ENCODE results near the gene PAM. TPM values are rescaled to one million over a fixed set of nuclear protein-coding genes. Genes with fewer than 3 reads are reported as not detected.

The PAM gene
- total and polyA plus RNA-seq, 4 donors = 8.2 to 27.5 (median 13.7) TPM

DNA sequence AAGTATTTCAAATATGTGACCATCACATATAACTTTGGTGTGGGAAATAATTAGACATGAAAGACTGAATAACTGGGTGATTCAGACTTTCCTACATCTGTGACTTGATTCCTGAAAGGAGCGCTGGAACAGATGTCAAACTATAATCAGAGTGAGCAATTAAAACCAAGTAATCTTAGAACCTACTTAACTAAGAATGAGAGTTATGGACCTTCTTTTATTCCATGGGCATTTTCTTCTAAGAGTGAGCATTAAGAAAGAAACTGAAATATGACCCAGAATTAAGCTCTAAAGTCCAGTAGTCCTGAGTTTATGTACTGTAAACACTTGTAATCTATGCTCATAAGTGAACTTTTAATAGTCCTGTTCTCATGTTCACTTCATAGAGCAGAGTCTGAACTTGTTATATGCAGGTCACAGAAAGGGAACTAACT lies 68.4 kb downstream of the PAM start:
- no peak for DNase-seq (ENCODE audit: low spot score)
- H3K9me3 ChIP-seq (ENCODE audit: control insufficient read depth in 4 of 4, low read length in 3 of 4) = no peaks in the 10 kb centered on the region
- 94% methylated on average over 1 of the region's 1 CpG for WGBS
- H3K27me3 ChIP-seq (ENCODE audit: control insufficient read depth in 4 of 4, insufficient read depth in 4 of 4, low read length in 3 of 4) = no peaks in the 10 kb centered on the region
- TF ChIP-seq SP1 (IDR thresholded peaks at IDR 0.05) = no peak
- no peak for TF ChIP-seq HNF4A (conservative IDR thresholded peaks at IDR 0.05)
- TF ChIP-seq NR2F2 (IDR thresholded peaks at IDR 0.05) = no peak
- TF ChIP-seq FOXA2 (IDR thresholded peaks at IDR 0.05) = no peak
- TF ChIP-seq RAD21 (IDR thresholded peaks at IDR 0.05) = no peak
- TF ChIP-seq JUND (IDR thresholded peaks at IDR 0.05) = peak in 1 of 2 donors; percentile 45
- no peak overlapping the region for H3K9ac ChIP-seq (ENCODE audit: low read depth in 1 of 2, low read length in 2 of 2)
- no peak overlapping the region for H3K27ac ChIP-seq (ENCODE audit: low read depth in 1 of 2, low read length in 2 of 2)
- H3K4me3 ChIP-seq (ENCODE audit: low read depth in 1 of 3, low read length in 3 of 3) = no peak overlapping the region
- no peaks in the 10 kb centered on the region for H3K36me3 ChIP-seq (ENCODE audit: control insufficient read depth in 4 of 4, insufficient read depth in 3 of 4, low read depth in 1 of 4, low read length in 3 of 4)
- no peaks in the 10 kb centered on the region for H3K4me1 ChIP-seq (ENCODE audit: control insufficient read depth in 4 of 4, insufficient read depth in 4 of 4, low read length in 3 of 4)

DNA sequence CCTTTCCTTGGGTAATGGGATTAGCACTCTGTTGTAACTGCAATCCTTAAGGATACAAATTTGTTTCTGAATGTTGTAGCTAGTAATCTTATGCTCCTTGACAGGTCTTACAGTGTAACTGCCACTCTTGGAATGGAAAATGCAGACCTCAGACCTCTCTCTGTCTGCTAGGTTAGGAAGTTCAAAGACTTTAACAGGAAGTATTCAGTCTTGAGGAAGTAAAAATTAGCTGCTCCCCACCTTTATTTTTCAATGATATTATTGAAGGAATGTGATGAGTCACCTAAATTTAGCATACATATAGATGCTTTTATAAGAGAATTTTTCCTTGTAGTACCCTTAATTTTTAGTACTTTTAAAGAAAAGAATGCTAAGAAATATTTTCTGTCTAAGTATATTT lies 71.5 kb downstream of the PAM start:
- no peaks in the 10 kb centered on the region for H3K9me3 ChIP-seq (ENCODE audit: control insufficient read depth in 4 of 4, low read length in 3 of 4)
- H3K27me3 ChIP-seq (ENCODE audit: control insufficient read depth in 4 of 4, insufficient read depth in 4 of 4, low read length in 3 of 4) = no peaks in the 10 kb centered on the region
- TF ChIP-seq TAF1 (conservative IDR thresholded peaks at IDR 0.05) = no peak
- no peak for TF ChIP-seq SP1 (IDR thresholded peaks at IDR 0.05)
- TF ChIP-seq, protein P1, sequence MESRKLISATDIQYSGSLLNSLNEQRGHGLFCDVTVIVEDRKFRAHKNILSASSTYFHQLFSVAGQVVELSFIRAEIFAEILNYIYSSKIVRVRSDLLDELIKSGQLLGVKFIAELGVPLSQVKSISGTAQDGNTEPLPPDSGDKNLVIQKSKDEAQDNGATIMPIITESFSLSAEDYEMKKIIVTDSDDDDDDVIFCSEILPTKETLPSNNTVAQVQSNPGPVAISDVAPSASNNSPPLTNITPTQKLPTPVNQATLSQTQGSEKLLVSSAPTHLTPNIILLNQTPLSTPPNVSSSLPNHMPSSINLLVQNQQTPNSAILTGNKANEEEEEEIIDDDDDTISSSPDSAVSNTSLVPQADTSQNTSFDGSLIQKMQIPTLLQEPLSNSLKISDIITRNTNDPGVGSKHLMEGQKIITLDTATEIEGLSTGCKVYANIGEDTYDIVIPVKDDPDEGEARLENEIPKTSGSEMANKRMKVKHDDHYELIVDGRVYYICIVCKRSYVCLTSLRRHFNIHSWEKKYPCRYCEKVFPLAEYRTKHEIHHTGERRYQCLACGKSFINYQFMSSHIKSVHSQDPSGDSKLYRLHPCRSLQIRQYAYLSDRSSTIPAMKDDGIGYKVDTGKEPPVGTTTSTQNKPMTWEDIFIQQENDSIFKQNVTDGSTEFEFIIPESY (IDR thresholded peaks at IDR 0.05) = no peak
- TF ChIP-seq, protein P2, sequence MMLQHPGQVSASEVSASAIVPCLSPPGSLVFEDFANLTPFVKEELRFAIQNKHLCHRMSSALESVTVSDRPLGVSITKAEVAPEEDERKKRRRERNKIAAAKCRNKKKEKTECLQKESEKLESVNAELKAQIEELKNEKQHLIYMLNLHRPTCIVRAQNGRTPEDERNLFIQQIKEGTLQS (IDR thresholded peaks at IDR 0.05) = no peak
- TF ChIP-seq, protein P3, sequence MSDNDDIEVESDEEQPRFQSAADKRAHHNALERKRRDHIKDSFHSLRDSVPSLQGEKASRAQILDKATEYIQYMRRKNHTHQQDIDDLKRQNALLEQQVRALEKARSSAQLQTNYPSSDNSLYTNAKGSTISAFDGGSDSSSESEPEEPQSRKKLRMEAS (IDR thresholded peaks at IDR 0.05) = no peak
- TF ChIP-seq, protein P4, sequence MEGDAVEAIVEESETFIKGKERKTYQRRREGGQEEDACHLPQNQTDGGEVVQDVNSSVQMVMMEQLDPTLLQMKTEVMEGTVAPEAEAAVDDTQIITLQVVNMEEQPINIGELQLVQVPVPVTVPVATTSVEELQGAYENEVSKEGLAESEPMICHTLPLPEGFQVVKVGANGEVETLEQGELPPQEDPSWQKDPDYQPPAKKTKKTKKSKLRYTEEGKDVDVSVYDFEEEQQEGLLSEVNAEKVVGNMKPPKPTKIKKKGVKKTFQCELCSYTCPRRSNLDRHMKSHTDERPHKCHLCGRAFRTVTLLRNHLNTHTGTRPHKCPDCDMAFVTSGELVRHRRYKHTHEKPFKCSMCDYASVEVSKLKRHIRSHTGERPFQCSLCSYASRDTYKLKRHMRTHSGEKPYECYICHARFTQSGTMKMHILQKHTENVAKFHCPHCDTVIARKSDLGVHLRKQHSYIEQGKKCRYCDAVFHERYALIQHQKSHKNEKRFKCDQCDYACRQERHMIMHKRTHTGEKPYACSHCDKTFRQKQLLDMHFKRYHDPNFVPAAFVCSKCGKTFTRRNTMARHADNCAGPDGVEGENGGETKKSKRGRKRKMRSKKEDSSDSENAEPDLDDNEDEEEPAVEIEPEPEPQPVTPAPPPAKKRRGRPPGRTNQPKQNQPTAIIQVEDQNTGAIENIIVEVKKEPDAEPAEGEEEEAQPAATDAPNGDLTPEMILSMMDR (IDR thresholded peaks at IDR 0.05; ENCODE audit: low read depth, low read length, missing input control) = no peak
- TF ChIP-seq RAD21 (IDR thresholded peaks at IDR 0.05) = no peak
- TF ChIP-seq RXRA (IDR thresholded peaks at IDR 0.05) = no peak
- no peak for TF ChIP-seq YY1 (IDR thresholded peaks at IDR 0.05)
- no peak for TF ChIP-seq NR2F2 (IDR thresholded peaks at IDR 0.05)
- no peak for TF ChIP-seq GABPA (IDR thresholded peaks at IDR 0.05 in 1 of 2, conservative IDR thresholded peaks at IDR 0.05 in 1 of 2)
- TF ChIP-seq HNF4A (conservative IDR thresholded peaks at IDR 0.05) = no peak
- TF ChIP-seq FOXA2 (IDR thresholded peaks at IDR 0.05) = no peak
- no peak for DNase-seq (ENCODE audit: low spot score)
- no peaks in the 10 kb centered on the region for H3K4me1 ChIP-seq (ENCODE audit: control insufficient read depth in 4 of 4, insufficient read depth in 4 of 4, low read length in 3 of 4)
- H3K4me3 ChIP-seq (ENCODE audit: low read depth in 1 of 3, low read length in 3 of 3) = no peak overlapping the region
- no peak overlapping the region for H3K9ac ChIP-seq (ENCODE audit: low read depth in 1 of 2, low read length in 2 of 2)
- no peaks in the 10 kb centered on the region for H3K36me3 ChIP-seq (ENCODE audit: control insufficient read depth in 4 of 4, insufficient read depth in 3 of 4, low read depth in 1 of 4, low read length in 3 of 4)
- H3K27ac ChIP-seq (ENCODE audit: low read depth in 1 of 2, low read length in 2 of 2) = no peak overlapping the region

DNA sequence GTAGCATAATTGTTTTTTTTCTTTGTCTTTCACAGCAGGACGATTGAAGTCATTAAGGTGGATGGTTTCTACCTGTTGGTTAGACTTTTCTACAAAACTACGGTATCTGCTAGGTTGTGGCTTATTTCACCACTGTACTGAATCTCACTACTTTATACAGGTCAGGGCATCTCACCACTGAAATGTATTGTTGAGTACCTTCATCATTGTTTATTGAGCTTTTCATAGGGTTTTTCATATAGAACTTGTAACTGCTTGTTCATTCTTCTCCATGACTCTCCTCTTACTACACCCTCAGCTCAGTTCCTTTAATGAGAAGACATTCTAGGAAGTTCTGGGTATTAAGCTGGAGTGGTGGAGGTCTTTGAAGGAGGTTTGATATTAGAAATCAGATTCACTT lies 75.1 kb downstream of the PAM start:
- 90% methylated on average over 2 of the region's 2 CpGs for WGBS
- no peaks in the 10 kb centered on the region for H3K4me1 ChIP-seq (ENCODE audit: control insufficient read depth in 4 of 4, insufficient read depth in 4 of 4, low read length in 3 of 4)
- TF ChIP-seq, protein P4 (IDR thresholded peaks at IDR 0.05; ENCODE audit: low read depth, low read length, missing input control) = no peak
- TF ChIP-seq, protein P3 (IDR thresholded peaks at IDR 0.05) = no peak
- TF ChIP-seq RAD21 (IDR thresholded peaks at IDR 0.05) (no peak), FOXA2 (IDR thresholded peaks at IDR 0.05) (no peak), TAF1 (conservative IDR thresholded peaks at IDR 0.05) (no peak), HNF4A (conservative IDR thresholded peaks at IDR 0.05) (no peak), EGR1 (IDR thresholded peaks at IDR 0.05; ENCODE audit: low read depth in 2 of 2) (no peak), NR2F2 (IDR thresholded peaks at IDR 0.05) (no peak), RXRA (IDR thresholded peaks at IDR 0.05) (no peak), GABPA (IDR thresholded peaks at IDR 0.05 in 1 of 2, conservative IDR thresholded peaks at IDR 0.05 in 1 of 2) (no peak), FOXA1 (IDR thresholded peaks at IDR 0.05) (no peak)
- TF ChIP-seq, protein P5, sequence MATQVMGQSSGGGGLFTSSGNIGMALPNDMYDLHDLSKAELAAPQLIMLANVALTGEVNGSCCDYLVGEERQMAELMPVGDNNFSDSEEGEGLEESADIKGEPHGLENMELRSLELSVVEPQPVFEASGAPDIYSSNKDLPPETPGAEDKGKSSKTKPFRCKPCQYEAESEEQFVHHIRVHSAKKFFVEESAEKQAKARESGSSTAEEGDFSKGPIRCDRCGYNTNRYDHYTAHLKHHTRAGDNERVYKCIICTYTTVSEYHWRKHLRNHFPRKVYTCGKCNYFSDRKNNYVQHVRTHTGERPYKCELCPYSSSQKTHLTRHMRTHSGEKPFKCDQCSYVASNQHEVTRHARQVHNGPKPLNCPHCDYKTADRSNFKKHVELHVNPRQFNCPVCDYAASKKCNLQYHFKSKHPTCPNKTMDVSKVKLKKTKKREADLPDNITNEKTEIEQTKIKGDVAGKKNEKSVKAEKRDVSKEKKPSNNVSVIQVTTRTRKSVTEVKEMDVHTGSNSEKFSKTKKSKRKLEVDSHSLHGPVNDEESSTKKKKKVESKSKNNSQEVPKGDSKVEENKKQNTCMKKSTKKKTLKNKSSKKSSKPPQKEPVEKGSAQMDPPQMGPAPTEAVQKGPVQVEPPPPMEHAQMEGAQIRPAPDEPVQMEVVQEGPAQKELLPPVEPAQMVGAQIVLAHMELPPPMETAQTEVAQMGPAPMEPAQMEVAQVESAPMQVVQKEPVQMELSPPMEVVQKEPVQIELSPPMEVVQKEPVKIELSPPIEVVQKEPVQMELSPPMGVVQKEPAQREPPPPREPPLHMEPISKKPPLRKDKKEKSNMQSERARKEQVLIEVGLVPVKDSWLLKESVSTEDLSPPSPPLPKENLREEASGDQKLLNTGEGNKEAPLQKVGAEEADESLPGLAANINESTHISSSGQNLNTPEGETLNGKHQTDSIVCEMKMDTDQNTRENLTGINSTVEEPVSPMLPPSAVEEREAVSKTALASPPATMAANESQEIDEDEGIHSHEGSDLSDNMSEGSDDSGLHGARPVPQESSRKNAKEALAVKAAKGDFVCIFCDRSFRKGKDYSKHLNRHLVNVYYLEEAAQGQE (IDR thresholded peaks at IDR 0.05) = no peak

More for the DNA sequence above, 75.1 kb downstream of the PAM start:
- DNase-seq (ENCODE audit: low spot score) = no peak
- no peak overlapping the region for H3K27ac ChIP-seq (ENCODE audit: low read depth in 1 of 2, low read length in 2 of 2)
- no peaks in the 10 kb centered on the region for H3K9me3 ChIP-seq (ENCODE audit: control insufficient read depth in 4 of 4, low read length in 3 of 4)
- no peak overlapping the region for H3K4me3 ChIP-seq (ENCODE audit: low read depth in 1 of 3, low read length in 3 of 3)
- H3K9ac ChIP-seq (ENCODE audit: low read depth in 1 of 2, low read length in 2 of 2) = no peak overlapping the region
- no peaks in the 10 kb centered on the region for H3K27me3 ChIP-seq (ENCODE audit: control insufficient read depth in 4 of 4, insufficient read depth in 4 of 4, low read length in 3 of 4)
- no peaks in the 10 kb centered on the region for H3K36me3 ChIP-seq (ENCODE audit: control insufficient read depth in 4 of 4, insufficient read depth in 3 of 4, low read depth in 1 of 4, low read length in 3 of 4)
